Sigmoid colon (tissue), 7 donors: ENCODE measurements around the gene PRIM1. TPM values are rescaled to one million over a fixed set of nuclear protein-coding genes. Genes with fewer than 3 reads are reported as not detected.

Source experiments
- DNase-seq: peaks from one replicate; pipeline ENCODE4 v3.0.0-alpha.2; 2019
- H3K27ac ChIP-seq, 4 donors: fragments of 200-600 bp; sonication (generic); one replicate each; pipeline ENCODE4 v1.5.1; 2016 to 2019; ENCODE audit warnings: mild to moderate bottlenecking in 1 of 4
- H3K27me3 ChIP-seq, 3 donors: fragments of 200-600 bp; sonication (generic); one replicate each; pipeline ENCODE4 v1.5.1; 2019; ENCODE audit warnings: mild to moderate bottlenecking in 1 of 3
- H3K36me3 ChIP-seq, 4 donors: fragments of 200-600 bp; sonication (generic); one replicate each; pipeline ENCODE4 v1.5.1; 2016 to 2019
- H3K4me1 ChIP-seq, 4 donors: fragments of 200-600 bp; sonication (generic); one replicate each; pipeline ENCODE4 v1.5.1; 2017 to 2019
- H3K4me3 ChIP-seq, 4 donors: fragments of 200-600 bp; sonication (generic); one replicate each; pipeline ENCODE4 v1.5.1; 2017 to 2019; ENCODE audit warnings: mild to moderate bottlenecking in 2 of 4, moderate library complexity in 1 of 4
- H3K9me3 ChIP-seq, 4 donors: fragments of 200-600 bp in 3 of 4; sonication (generic) in 3 of 4; one replicate each; pipeline versions ENCODE4 v1.5.1 to v1.6.1; 2013 to 2019
- CTCF ChIP-seq, 4 experiments: fragments of 450-650 bp in 3 of 4; fragments of 200-600 bp in 1 of 4; IDR thresholded peaks; one replicate each; pipeline ENCODE4 v1.5.1; 2016 to 2019; ENCODE audit warnings: antibody characterized with exemption in 4 of 4, mild to moderate bottlenecking in 3 of 4, moderate library complexity in 2 of 4
- EP300 ChIP-seq, 4 donors: sonication (generic); formaldehyde crosslinking; IDR thresholded peaks; one replicate each; pipeline ENCODE4 v1.6.1; 2017; ENCODE audit warnings: antibody characterized with exemption in 4 of 4
- POLR2A ChIP-seq, 2 donors: fragments of 450-650 bp; IDR thresholded peaks; one replicate each; pipeline ENCODE4 v1.6.1; 2016; ENCODE audit warnings: antibody characterized with exemption in 2 of 2, mild to moderate bottlenecking in 2 of 2, moderate library complexity in 2 of 2
- POLR2AphosphoS5 ChIP-seq, 4 donors: sonication (generic); formaldehyde crosslinking; IDR thresholded peaks; one replicate each; pipeline ENCODE4 v1.6.1; 2017; ENCODE audit warnings: antibody characterized with exemption in 4 of 4
- WGBS, 2 donors: extraction: QIAGEN DNeasy Blood & Tissue Kit; methylation state at CpG; one replicate each; pipeline ENCODE4 v1.1.7; 2013; 5-methylcytosine and 5-hydroxymethylcytosine counted together
- intact Hi-C: fragments of 100-400 bp; cut with DNase I; formaldehyde crosslinking; loops from one replicate; pipeline ENCODE4 v1.15.1; 2023
- polyA plus RNA-seq, 3 donors: library from polyadenylated mRNA; stranded (reverse); fragments of 200-250 nt; gene quantifications; one replicate each; pipeline ENCODE4 v1.2.3, GENCODE V29; 2013
- total RNA-seq, 4 donors: library from RNA; depleted of rRNA; stranded (reverse); fragments of >200 nt; gene quantifications; one replicate each; pipeline ENCODE4 v1.1.0, GENCODE V29; 2016
- donor health status: healthy with polysubstance abuse.
- donor health status: Bipolar disorder and iron deficiency.
- donor health status: healthy.

The PRIM1 gene
- total and polyA plus RNA-seq, 7 donors, result 2.4 to 11.0 (median 5.8) TPM

- TF ChIP-seq EP300 (IDR thresholded peaks at IDR 0.05) (no peak), CTCF (IDR thresholded peaks at IDR 0.05) (no peak), POLR2AphosphoS5 (IDR thresholded peaks at IDR 0.05) (no peak), POLR2A (IDR thresholded peaks at IDR 0.05) (no peak)
- no peak for DNase-seq
- intact Hi-C loops, result no loop called here
- 29 to 68% methylated on average over 4 of the region's 4 CpGs for WGBS, 2 donors
- peaks cover 6 to 44% (median 13%) of the 10 kb centered on the region in 4 donors for H3K36me3 ChIP-seq
- peaks cover 0 to 68% (median 64%) of the 10 kb centered on the region in 4 donors for H3K4me1 ChIP-seq
- H3K4me3 ChIP-seq, result peak overlapping the region in 2 of 4 donors; percentile 78 to 97
- no peaks in the 10 kb centered on the region for H3K9me3 ChIP-seq
- no peaks in the 10 kb centered on the region for H3K27me3 ChIP-seq
- peak overlapping the region in 2 of 4 donors; percentile 89 to 96 for H3K27ac ChIP-seq
Measured at GRCh38 chr12:56722832-56723231, 29.3 kb downstream of the PRIM1 start.

GRCh38 chr12:56721721-56722120 lies 30.4 kb downstream of the PRIM1 start:
- 39 to 56% methylated on average over 2 of the region's 2 CpGs for WGBS, 2 donors
- peak overlapping the region in 1 of 4 donors; percentile 97 for H3K4me3 ChIP-seq
- intact Hi-C loops, result no loop called here

GRCh38 chr12:56721216-56721615 lies 30.9 kb downstream of the PRIM1 start:
- Histone ChIP-seq H3K27me3 (no peaks in the 10 kb centered on the region), H3K4me3 (peak overlapping the region in 1 of 4 donors; percentile 97), H3K27ac (peak overlapping the region; percentile 7 to 89 (median 32)), H3K36me3 (peaks cover 6 to 44% (median 16%) of the 10 kb centered on the region in 4 donors), H3K4me1 (peaks cover 0 to 85% (median 78%) of the 10 kb centered on the region in 4 donors), H3K9me3 (no peaks in the 10 kb centered on the region)
- TF ChIP-seq EP300 (IDR thresholded peaks at IDR 0.05), result no peak
- TF ChIP-seq POLR2AphosphoS5 (IDR thresholded peaks at IDR 0.05), result no peak
- TF ChIP-seq CTCF (IDR thresholded peaks at IDR 0.05), result no peak
- no peak for TF ChIP-seq POLR2A (IDR thresholded peaks at IDR 0.05)
- intact Hi-C loops, result no loop called here
- 70 to 72% methylated on average over 2 of the region's 2 CpGs for WGBS, 2 donors
- no peak for DNase-seq

More at GRCh38 chr12:56721721-56722120, 30.4 kb downstream of the PRIM1 start:
- Histone ChIP-seq H3K27ac (peak overlapping the region in 3 of 4 donors; percentile 7 to 96 (median 89)), H3K9me3 (no peaks in the 10 kb centered on the region), H3K4me1 (peaks cover 0 to 80% (median 75%) of the 10 kb centered on the region in 4 donors), H3K27me3 (no peaks in the 10 kb centered on the region), H3K36me3 (peaks cover 6 to 44% (median 14%) of the 10 kb centered on the region in 4 donors)
- DNase-seq, result no peak
- TF ChIP-seq CTCF (IDR thresholded peaks at IDR 0.05) (no peak), POLR2AphosphoS5 (IDR thresholded peaks at IDR 0.05) (no peak), POLR2A (IDR thresholded peaks at IDR 0.05) (no peak), EP300 (IDR thresholded peaks at IDR 0.05) (no peak)

GRCh38 chr12:56720731-56721151 lies 31.4 kb downstream of the PRIM1 start:
- Histone ChIP-seq H3K4me3 (no peak overlapping the region), H3K4me1 (peaks cover 0 to 86% (median 78%) of the 10 kb centered on the region in 4 donors), H3K27ac (peak overlapping the region; percentile 7 to 89 (median 32)), H3K27me3 (no peaks in the 10 kb centered on the region), H3K36me3 (peaks cover 6 to 49% (median 16%) of the 10 kb centered on the region in 4 donors), H3K9me3 (no peaks in the 10 kb centered on the region)
- intact Hi-C loops, result no loop called here
- 54 to 92% methylated on average over 1 of the region's 1 CpG for WGBS, 2 donors
- TF ChIP-seq CTCF (IDR thresholded peaks at IDR 0.05), result no peak
- TF ChIP-seq EP300 (IDR thresholded peaks at IDR 0.05), result no peak
- TF ChIP-seq POLR2AphosphoS5 (IDR thresholded peaks at IDR 0.05), result no peak
- no peak for TF ChIP-seq POLR2A (IDR thresholded peaks at IDR 0.05)
- DNase-seq, result no peak

- Histone ChIP-seq H3K4me1 (peaks cover 0 to 89% (median 78%) of the 10 kb centered on the region in 4 donors), H3K36me3 (peaks cover 11 to 66% (median 22%) of the 10 kb centered on the region in 4 donors), H3K9me3 (no peaks in the 10 kb centered on the region), H3K4me3 (no peak overlapping the region), H3K27me3 (no peaks in the 10 kb centered on the region), H3K27ac (no peak overlapping the region)
- intact Hi-C loops, result no loop called here
- DNase-seq, result no peak
- no peak for TF ChIP-seq EP300 (IDR thresholded peaks at IDR 0.05)
- TF ChIP-seq CTCF (IDR thresholded peaks at IDR 0.05), result no peak
- TF ChIP-seq POLR2AphosphoS5 (IDR thresholded peaks at IDR 0.05), result no peak
- no peak for TF ChIP-seq POLR2A (IDR thresholded peaks at IDR 0.05)
Measured at GRCh38 chr12:56719056-56719455, 33.1 kb downstream of the PRIM1 start.
